ENCODE results near the gene PLXNA4. TPM values are rescaled to one million over a fixed set of nuclear protein-coding genes. Genes with fewer than 3 reads are reported as not detected.

PLXNA4 gene
- total RNA-seq, 1 donor from 2014 or later, result 13.6 TPM

DNA sequence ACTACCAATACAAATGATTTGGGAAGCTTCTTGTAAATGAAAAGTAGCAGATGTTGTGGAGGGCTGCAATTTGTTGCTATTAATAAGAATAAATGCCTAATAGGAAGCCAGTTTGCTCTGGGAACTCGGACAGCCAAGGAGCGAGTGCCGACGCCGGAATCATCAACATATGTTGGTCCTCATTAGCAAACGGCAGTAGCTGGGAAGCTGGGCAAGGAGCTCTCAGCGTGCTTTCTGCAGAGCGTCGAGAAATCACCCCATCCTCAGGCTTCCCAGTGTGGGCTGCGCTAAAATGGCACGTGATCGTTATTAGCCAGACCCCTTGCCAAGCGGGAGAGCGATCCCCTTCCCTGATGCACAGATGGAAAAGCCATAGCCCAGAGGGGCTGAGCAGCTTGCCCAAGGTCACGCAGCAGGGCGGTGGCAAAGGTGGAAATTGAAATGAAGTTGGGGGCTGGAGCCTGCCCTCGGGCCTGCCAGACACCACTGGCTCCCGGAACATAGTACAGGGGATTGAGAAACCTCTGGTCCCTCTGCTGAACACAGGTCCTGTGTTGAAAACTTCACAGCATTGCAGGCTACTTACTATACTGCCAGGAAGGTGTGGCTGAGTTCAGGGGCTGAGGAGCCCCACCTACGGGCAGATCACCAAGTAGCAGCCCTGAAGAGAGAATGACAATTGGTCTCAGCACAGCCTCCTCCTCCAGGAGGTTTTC, 326.9 kb downstream of the PLXNA4 start:
- no peaks in the 10 kb centered on the region for H3K36me3 Mint-ChIP-seq
- TF ChIP-seq CTCF (conservative IDR thresholded peaks at IDR 0.05), result peak; percentile 54
- H3K9me3 Mint-ChIP-seq, result no peaks in the 10 kb centered on the region
- no peak for DNase-seq (ENCODE audit: extremely low spot score, unreplicated experiment)
- peaks cover 4% of the 10 kb centered on the region for H3K27me3 Mint-ChIP-seq
- no peak overlapping the region for H3K4me3 Mint-ChIP-seq
- H3K4me1 Mint-ChIP-seq (ENCODE audit: unreplicated experiment), result peaks cover 20% of the 10 kb centered on the region
- no peak overlapping the region for H3K27ac Mint-ChIP-seq

DNA sequence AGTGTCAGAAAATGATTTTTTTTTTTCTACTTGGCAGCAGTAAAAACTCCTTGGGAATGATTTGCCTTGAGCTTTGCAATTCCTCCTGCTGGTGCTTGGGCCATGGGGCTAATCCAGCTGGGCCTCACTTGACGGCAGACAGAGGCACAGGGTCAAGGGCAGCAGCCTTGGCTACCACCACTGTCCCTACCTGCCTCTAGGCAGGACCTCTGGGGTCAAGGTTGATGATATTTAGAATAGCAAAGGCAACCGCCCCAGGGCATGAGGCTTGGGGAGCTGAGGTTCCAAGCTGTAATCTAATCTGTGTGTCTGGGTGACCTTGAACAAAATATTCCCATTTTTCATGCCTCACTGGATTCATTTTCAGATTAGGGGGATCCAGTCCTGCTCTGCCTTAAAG, 327.4 kb downstream of the PLXNA4 start:
- Mint-ChIP-seq H3K27ac (no peak overlapping the region), H3K4me1 (ENCODE audit: unreplicated experiment) (peaks cover 20% of the 10 kb centered on the region), H3K9me3 (no peaks in the 10 kb centered on the region), H3K27me3 (peaks cover 4% of the 10 kb centered on the region), H3K4me3 (no peak overlapping the region), H3K36me3 (no peaks in the 10 kb centered on the region)
- DNase-seq (ENCODE audit: extremely low spot score, unreplicated experiment), result no peak
- no peak for TF ChIP-seq CTCF (conservative IDR thresholded peaks at IDR 0.05)

DNA sequence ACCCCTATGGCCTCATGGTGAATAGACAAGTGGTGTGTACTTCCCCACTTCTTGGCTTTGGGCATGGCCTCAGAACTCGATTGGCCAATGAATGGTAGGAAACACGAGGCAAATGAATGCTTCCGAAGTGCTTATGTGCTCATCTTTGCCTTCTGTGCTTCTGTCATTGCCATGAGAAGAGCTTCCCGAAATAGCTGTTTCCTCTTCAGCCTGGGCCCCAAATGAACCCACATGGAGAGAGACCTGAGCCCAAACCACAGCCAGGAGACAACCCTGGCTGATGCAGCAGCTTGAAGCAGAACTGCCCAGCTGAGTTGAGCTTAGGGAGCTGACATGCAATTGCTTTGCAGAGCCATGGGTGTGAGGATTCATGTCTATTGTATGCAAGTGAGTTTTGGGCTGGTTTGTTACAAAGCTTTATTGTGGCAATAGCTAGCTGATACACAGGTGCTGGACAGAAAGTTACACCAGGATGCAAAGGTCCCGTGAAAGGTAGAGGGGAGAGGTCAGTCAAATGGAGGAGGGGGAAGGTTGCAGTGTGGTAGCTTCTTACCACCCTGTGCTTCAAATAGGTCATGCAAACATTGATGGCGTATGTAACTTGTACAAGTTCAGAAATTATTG, 328.2 kb downstream of the PLXNA4 start:
- H3K9me3 Mint-ChIP-seq, result no peaks in the 10 kb centered on the region
- peaks cover 20% of the 10 kb centered on the region for H3K4me1 Mint-ChIP-seq (ENCODE audit: unreplicated experiment)
- no peak for DNase-seq (ENCODE audit: extremely low spot score, unreplicated experiment)
- H3K4me3 Mint-ChIP-seq, result no peak overlapping the region
- H3K27ac Mint-ChIP-seq, result no peak overlapping the region
- no peak for TF ChIP-seq CTCF (conservative IDR thresholded peaks at IDR 0.05)
- H3K27me3 Mint-ChIP-seq, result peaks cover 4% of the 10 kb centered on the region
- no peaks in the 10 kb centered on the region for H3K36me3 Mint-ChIP-seq

DNA sequence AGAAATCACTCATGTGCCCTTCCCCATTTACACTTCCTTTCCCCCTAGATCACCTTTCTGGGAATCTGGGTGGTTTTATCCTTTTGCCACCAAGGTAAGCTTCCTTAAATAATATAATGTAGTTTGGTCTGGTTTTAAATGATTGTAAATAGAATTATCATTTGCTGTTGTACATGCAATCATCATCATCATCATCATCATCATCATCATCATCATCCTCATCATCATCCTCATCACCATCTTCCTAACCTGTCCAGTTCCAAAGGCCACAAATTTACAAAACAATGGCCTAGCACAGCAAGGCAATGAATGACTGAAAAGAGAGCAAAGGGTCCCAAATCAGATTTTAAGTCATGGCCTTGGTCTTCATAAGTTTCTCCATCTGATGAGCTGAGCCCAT, 329.7 kb downstream of the PLXNA4 start:
- no peak overlapping the region for H3K27ac Mint-ChIP-seq
- no peak overlapping the region for H3K4me3 Mint-ChIP-seq
- H3K36me3 Mint-ChIP-seq, result no peaks in the 10 kb centered on the region
- no peak for TF ChIP-seq CTCF (conservative IDR thresholded peaks at IDR 0.05)
- no peaks in the 10 kb centered on the region for H3K9me3 Mint-ChIP-seq
- peaks cover 17% of the 10 kb centered on the region for H3K4me1 Mint-ChIP-seq (ENCODE audit: unreplicated experiment)
- no peak for DNase-seq (ENCODE audit: extremely low spot score, unreplicated experiment)
- peaks cover 4% of the 10 kb centered on the region for H3K27me3 Mint-ChIP-seq

GRCh38 chr7:132245539-132245938, 330.7 kb downstream of the PLXNA4 start:
- H3K9me3 Mint-ChIP-seq, result no peaks in the 10 kb centered on the region
- H3K27me3 Mint-ChIP-seq, result peaks cover 4% of the 10 kb centered on the region
- no peak for TF ChIP-seq CTCF (conservative IDR thresholded peaks at IDR 0.05)
- H3K4me1 Mint-ChIP-seq (ENCODE audit: unreplicated experiment), result peaks cover 6% of the 10 kb centered on the region
- no peaks in the 10 kb centered on the region for H3K36me3 Mint-ChIP-seq
- no peak for DNase-seq (ENCODE audit: extremely low spot score, unreplicated experiment)
- H3K4me3 Mint-ChIP-seq, result no peak overlapping the region
- no peak overlapping the region for H3K27ac Mint-ChIP-seq

Data from type B pancreatic cell (in vitro differentiated cells).